MM.1S (cell line): Measurements from ENCODE around the gene MYH7B.

Experiments used
- DNase-seq: peaks from one replicate; pipeline ENCODE4 v3.0.0-alpha.2; 2015
- H2AFZ ChIP-seq: fragments of 300-600 bp; sonication (generic); 2 replicates; pipeline ENCODE4 v1.6.0; 2016; ENCODE audit warnings: antibody characterized with exemption, low read length
- H3F3A ChIP-seq: fragments of 300-600 bp; sonication (generic); 2 replicates; pipeline ENCODE4 v1.6.1; 2016; ENCODE audit warnings: mild to moderate bottlenecking, antibody characterized with exemption, low read length, moderate library complexity, mixed read lengths; ENCODE audit not compliant: insufficient read depth
- H3K27ac ChIP-seq: fragments of 300-600 bp; sonication (generic); 2 replicates; pipeline ENCODE4 v1.5.1; 2016; ENCODE audit warnings: mild to moderate bottlenecking, low read length
- H3K27me3 ChIP-seq: fragments of 300-600 bp; sonication (generic); replicated peaks from 2 replicates; pipeline ENCODE4 v1.6.0; 2016; ENCODE audit warnings: low read length; ENCODE audit not compliant: insufficient read depth
- H3K36me3 ChIP-seq: fragments of 300-600 bp; sonication (generic); replicated peaks from 2 replicates; pipeline ENCODE4 v1.6.1; 2016; ENCODE audit warnings: mild to moderate bottlenecking, low read length, mixed read lengths; ENCODE audit not compliant: insufficient read depth
- H3K4me1 ChIP-seq: fragments of 300-600 bp; sonication (generic); 2 replicates; pipeline ENCODE4 v1.6.1; 2016; ENCODE audit warnings: low read length, mixed read lengths
- H3K4me2 ChIP-seq: fragments of 300-600 bp; sonication (generic); 2 replicates; pipeline ENCODE4 v1.6.0; 2016; ENCODE audit warnings: low read depth, low read length
- H3K4me3 ChIP-seq: fragments of 300-600 bp; sonication (generic); 2 replicates; pipeline ENCODE4 v1.5.1; 2016; ENCODE audit warnings: low read length, mixed read lengths
- H3K79me2 ChIP-seq: fragments of 300-600 bp; sonication (generic); 2 replicates; pipeline ENCODE4 v1.6.1; 2016; ENCODE audit warnings: mixed run types, low read length, mixed read lengths
- H3K9ac ChIP-seq: fragments of 300-600 bp; sonication (generic); 2 replicates; pipeline ENCODE4 v1.6.1; 2016; ENCODE audit warnings: low read length, mixed read lengths
- H3K9me2 ChIP-seq: fragments of 300-600 bp; sonication (generic); replicated peaks from 2 replicates; pipeline ENCODE4 v1.6.1; 2016; ENCODE audit warnings: mild to moderate bottlenecking, low read length, mixed read lengths; ENCODE audit not compliant: insufficient read depth
- H3K9me3 ChIP-seq: fragments of 300-600 bp; sonication (generic); replicated peaks from 2 replicates; pipeline ENCODE4 v1.6.1; 2016; ENCODE audit warnings: mild to moderate bottlenecking, low read length, mixed read lengths; ENCODE audit not compliant: insufficient read depth
- H4K20me1 ChIP-seq: fragments of 300-600 bp; sonication (generic); 2 replicates; pipeline ENCODE4 v1.6.1; 2016; ENCODE audit warnings: mild to moderate bottlenecking, low read length, moderate library complexity, mixed read lengths; ENCODE audit not compliant: insufficient read depth
- CTCF ChIP-seq: fragments of 300-600 bp; sonication (generic); IDR thresholded peaks from 2 replicates; pipeline ENCODE4 v1.5.1; 2016; ENCODE audit warnings: antibody characterized with exemption, low read length, mixed read lengths
- EZH2 ChIP-seq: fragments of 300-600 bp; sonication (generic); optimal IDR thresholded peaks from 2 replicates; pipeline ENCODE3; 2017; ENCODE audit warnings: low read depth, mild to moderate bottlenecking, antibody characterized with exemption, low read length, mixed read lengths
- EZH2phosphoT487 ChIP-seq: fragments of 300-600 bp; sonication (generic); IDR thresholded peaks from 2 replicates; pipeline ENCODE4 v1.6.1; 2018; ENCODE audit warnings: antibody characterized with exemption, low read length

The MYH7B gene

GRCh38 chr20:34915749-34916455 lies 39.8 kb upstream of the MYH7B start:
- no peaks in the 10 kb centered on the region for H3K36me3 ChIP-seq
- H3K79me2 ChIP-seq = no peaks in the 10 kb centered on the region
- no peaks in the 10 kb centered on the region for H3F3A ChIP-seq
- H3K4me1 ChIP-seq = no peaks in the 10 kb centered on the region
- H3K4me2 ChIP-seq = no peak overlapping the region
- H3K27ac ChIP-seq = no peak overlapping the region
- H3K9me3 ChIP-seq = no peaks in the 10 kb centered on the region
- no peak overlapping the region for H3K4me3 ChIP-seq
- no peaks in the 10 kb centered on the region for H3K9me2 ChIP-seq
- no peak overlapping the region for H3K9ac ChIP-seq
- no peak overlapping the region for H2AFZ ChIP-seq
- no peak for DNase-seq
- TF ChIP-seq EZH2 = no peak
- no peaks in the 10 kb centered on the region for H3K27me3 ChIP-seq
- H4K20me1 ChIP-seq = no peaks in the 10 kb centered on the region

- Histone ChIP-seq H3K9me3 (no peaks in the 10 kb centered on the region), H3K9me2 (no peaks in the 10 kb centered on the region), H4K20me1 (no peaks in the 10 kb centered on the region), H3K4me1 (no peaks in the 10 kb centered on the region), H3K27ac (no peak overlapping the region), H3K36me3 (no peaks in the 10 kb centered on the region), H3K9ac (no peak overlapping the region), H3K27me3 (no peaks in the 10 kb centered on the region), H3K4me3 (no peak overlapping the region), H3K79me2 (no peaks in the 10 kb centered on the region), H3K4me2 (no peak overlapping the region), H3F3A (no peaks in the 10 kb centered on the region), H2AFZ (no peak overlapping the region)
- TF ChIP-seq CTCF (no peak), EZH2 (no peak), EZH2phosphoT487 (no peak)
- no peak for DNase-seq
These were observed 38.8 kb upstream of the MYH7B start for GRCh38 chr20:34916774-34917354.

- no peak overlapping the region for H2AFZ ChIP-seq
These were observed 35.6 kb upstream of the MYH7B start for GRCh38 chr20:34920055-34920454.

More at GRCh38 chr20:34920055-34920454, 35.6 kb upstream of the MYH7B start:
- no peaks in the 10 kb centered on the region for H3F3A ChIP-seq
- H3K4me2 ChIP-seq = no peak overlapping the region
- no peak overlapping the region for H3K4me3 ChIP-seq
- no peak overlapping the region for H3K9ac ChIP-seq
- no peaks in the 10 kb centered on the region for H3K36me3 ChIP-seq
- no peaks in the 10 kb centered on the region for H3K79me2 ChIP-seq
- no peak overlapping the region for H3K27ac ChIP-seq
- no peaks in the 10 kb centered on the region for H3K9me3 ChIP-seq
- H3K9me2 ChIP-seq = no peaks in the 10 kb centered on the region
- no peak for DNase-seq
- no peaks in the 10 kb centered on the region for H3K27me3 ChIP-seq
- no peak for TF ChIP-seq EZH2
- TF ChIP-seq CTCF = no peak
- no peak for TF ChIP-seq EZH2phosphoT487
- no peaks in the 10 kb centered on the region for H3K4me1 ChIP-seq
- no peaks in the 10 kb centered on the region for H4K20me1 ChIP-seq
